GM18499 (cell line): ENCODE data around the gene CSRP1.
"Not testable (repeated sequence)": the region's sequence is repeated elsewhere in the genome, so short reads cannot be mapped to it uniquely, and the experiment has no call there.

Experiments used
- ATAC-seq: cut with Tn5 transposase; IDR thresholded peaks from one replicate; pipeline ENCODE4 v1.9.1; 2021; ENCODE audit warnings: moderate number of reproducible peaks; ENCODE audit not compliant: insufficient read depth, unreplicated experiment

The CSRP1 gene

GRCh38 chr1:201499795-201500669, 6.9 kb downstream of the CSRP1 start:
- no peak for ATAC-seq

- ATAC-seq = no peak
These were observed 7.7 kb downstream of the CSRP1 start for GRCh38 chr1:201499191-201499590.

DNA sequence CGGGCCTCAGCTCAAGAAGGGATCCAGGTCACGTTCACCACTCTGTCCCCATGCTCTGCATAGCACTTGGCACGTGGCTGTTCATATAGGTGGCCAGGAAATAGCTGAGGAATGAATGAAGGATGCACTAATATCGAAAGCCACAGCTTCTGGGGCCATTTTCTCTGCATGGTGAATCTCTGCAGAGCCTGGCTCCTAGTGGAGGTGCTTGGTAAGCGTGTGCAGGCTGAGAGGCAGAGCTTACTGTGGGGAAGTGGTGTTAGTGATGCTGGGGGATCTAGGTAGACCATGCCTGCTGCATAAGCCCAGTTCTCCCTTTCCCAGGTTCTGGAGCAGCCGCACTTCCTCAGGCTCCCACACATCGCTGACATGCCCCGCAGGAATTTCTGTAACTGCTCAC, 8.3 kb downstream of the CSRP1 start:
- no peak for ATAC-seq

- no peak for ATAC-seq
These were observed 8.9 kb downstream of the CSRP1 start for GRCh38 chr1:201497935-201498509.

DNA sequence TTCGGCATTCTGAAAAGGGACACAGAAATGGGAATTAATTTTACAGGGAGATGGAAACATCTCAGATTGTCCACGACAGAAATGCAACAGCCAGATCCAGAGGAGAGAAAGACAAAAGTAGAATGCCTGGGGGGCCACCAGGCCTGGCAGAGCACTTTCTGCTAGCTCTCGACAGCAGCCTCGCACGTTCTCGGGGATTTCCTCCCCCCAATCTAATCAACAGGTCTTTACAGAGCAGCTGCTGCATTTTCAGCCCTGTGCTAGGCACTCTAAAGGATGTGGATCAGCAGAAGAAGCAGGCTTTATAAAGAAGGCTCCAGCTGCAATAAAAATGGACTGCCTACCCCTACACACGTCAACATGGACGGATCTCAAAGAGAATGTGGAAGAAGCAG, 10.6 kb downstream of the CSRP1 start:
- no peak for ATAC-seq

DNA sequence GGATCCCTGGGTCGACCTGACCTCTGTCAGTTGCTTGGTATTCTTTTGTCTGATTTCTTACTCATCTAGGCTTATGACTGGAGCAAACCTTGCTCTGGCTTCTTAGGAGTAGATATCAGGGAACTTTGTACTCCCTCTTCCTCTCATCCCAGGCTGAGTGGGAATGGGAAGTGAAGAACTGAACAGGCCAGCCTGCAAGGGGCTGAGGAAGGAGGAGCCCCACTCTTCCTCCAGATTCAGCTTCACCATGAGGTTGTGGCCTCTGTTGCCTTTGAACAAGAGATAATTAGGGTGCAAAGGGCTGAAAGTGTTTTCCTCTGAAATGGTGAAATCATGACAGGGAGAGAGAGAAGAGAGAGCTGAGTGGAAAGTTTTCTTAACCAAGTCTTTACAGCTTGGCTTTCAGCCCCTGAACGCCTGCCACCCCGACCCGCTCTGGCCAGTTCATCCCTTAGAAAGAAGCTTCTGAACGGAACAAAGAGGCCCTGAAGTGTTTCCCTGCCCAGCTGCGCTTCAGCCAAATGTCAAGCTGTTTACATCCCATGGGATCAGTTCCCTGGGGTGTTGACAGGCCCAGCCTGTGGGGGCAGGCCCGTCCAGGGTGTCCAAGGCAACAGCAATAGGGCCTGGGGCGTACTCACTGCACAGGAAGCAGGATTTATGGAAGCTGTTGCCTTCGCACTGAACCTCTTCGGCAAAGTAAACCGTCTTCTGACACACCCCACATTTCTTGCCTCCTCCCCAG, 11.2 kb downstream of the CSRP1 start:
- ATAC-seq = no peak

- ATAC-seq = no peak
These were observed 12.9 kb downstream of the CSRP1 start for GRCh38 chr1:201493757-201494617.

- not testable (repeated sequence) for ATAC-seq
These were observed 13.8 kb downstream of the CSRP1 start for GRCh38 chr1:201493026-201493656.

GRCh38 chr1:201491896-201492511, 14.9 kb downstream of the CSRP1 start:
- no peak for ATAC-seq

DNA sequence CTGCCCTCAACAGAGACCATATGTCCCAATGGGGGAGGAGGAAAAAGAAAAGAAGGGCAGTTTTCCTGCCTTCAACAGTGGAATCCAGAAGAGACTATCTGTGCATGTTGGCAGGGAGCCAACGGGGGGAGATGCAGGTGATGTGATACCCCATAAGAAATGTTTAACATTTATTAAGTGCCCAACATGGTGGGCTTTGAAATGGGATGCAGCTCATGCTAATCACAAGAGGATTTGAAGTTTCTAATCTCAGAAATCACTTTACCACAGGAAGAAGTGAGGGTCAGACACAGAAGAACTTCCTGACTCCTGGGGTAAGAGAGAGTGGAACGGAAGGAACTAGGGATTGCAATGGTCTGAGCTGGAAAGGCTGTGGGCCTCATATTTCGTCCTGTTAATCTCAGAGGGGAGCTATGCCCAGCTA, 16.2 kb downstream of the CSRP1 start:
- no peak for ATAC-seq

- ATAC-seq = no peak
These were observed 17.2 kb downstream of the CSRP1 start for GRCh38 chr1:201489643-201490261.

- ATAC-seq = no peak
These were observed 17.9 kb downstream of the CSRP1 start for GRCh38 chr1:201488830-201489589.

DNA sequence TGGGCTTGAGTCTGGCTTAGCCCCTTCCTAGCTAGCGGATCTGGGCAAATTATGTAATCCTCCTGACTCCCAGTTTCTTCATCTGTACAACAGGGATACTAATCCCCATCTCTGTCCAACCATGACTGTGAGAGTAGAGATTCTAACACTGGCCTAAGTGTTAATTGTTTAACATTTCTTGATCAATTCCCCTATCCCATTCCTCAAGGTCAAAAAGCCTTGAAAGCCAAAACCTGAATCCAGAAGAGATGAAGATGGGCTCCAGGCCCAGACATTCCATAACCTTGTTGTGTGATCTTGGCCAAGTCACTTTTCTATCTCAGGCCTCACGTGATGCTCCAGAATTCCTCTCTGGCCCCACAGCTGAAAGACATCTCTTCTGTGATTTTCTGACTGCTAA, 19.2 kb downstream of the CSRP1 start:
- no peak for ATAC-seq

- ATAC-seq = no peak
These were observed 20.7 kb downstream of the CSRP1 start for GRCh38 chr1:201486187-201486586.

DNA sequence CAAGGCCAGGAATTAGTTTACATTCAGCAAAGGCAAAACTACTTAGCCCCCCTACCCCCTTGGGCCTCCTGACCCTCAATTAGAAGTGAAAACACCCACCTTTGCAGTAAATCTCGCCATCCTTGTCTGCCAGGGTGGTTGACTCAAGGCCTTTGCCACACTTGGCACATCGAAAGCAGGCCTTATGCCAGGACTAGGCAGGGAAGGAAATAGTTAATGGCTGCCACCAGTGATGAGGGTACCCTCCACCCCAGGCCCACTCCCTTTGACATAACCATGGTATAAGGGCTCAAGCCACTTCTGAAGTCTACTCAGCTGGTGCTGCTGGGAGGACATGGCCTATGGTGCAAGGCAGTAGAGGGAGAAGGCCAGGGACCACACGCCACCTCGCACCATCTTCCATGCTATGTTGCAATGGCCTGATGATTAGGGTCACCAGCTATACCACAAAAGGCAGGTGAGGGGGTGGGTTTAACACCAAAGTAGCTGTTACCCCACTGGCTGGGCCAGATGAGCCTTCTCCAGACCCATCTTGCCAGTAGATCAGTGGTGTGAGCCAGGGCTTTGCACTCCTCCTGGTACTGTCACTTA, 21.6 kb downstream of the CSRP1 start:
- no peak for ATAC-seq

DNA sequence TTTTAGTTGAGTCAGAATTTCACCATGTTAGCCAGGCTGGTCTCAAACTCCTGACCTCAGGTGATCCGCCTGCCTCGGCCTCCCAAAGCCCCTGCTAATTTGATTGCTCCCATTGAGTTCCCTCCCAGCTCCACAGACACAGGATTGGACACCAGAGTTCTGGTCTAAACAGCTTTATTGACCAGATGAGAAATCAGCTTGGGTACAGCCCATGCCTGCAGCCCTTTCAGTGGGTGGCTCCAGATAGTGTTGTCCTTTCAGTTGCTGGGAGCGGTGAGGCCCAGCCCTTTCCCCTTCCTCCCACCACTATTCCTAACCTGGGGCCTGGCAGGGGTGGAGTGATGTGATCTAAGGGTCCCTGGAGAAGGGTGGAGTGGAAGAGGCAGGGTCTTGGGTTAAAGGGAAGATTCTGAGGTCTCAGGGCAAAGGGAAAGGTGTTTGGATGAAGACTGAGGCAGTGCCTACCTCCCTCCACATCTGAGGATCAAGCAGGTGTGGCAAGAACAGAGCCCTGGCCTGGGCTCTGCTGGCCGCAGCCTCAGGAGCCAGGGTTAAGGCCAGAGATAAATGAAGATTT, 23.5 kb downstream of the CSRP1 start:
- no peak for ATAC-seq

GRCh38 chr1:201482755-201483154, 24.2 kb downstream of the CSRP1 start:
- no peak for ATAC-seq
